ENCODE data around the gene ATP10A.

The ATP10A gene

GRCh38 chr15:25677719-25678499 lies 185.2 kb downstream of the ATP10A start:
- no peak for DNase-seq

- DNase-seq = no peak
Observed at GRCh38 chr15:25676070-25676469, 187.1 kb downstream of the ATP10A start.

GRCh38 chr15:25675396-25675795 lies 187.7 kb downstream of the ATP10A start:
- no peak for DNase-seq

GRCh38 chr15:25674913-25675312 lies 188.2 kb downstream of the ATP10A start:
- DNase-seq = no peak

- no peak for DNase-seq
Observed at GRCh38 chr15:25673972-25674371, 189.2 kb downstream of the ATP10A start.

GRCh38 chr15:25673351-25673750 lies 189.8 kb downstream of the ATP10A start:
- no peak for DNase-seq

GRCh38 chr15:25671132-25671531 lies 192.0 kb downstream of the ATP10A start:
- no peak for DNase-seq

- no peak for DNase-seq
Observed at GRCh38 chr15:25670621-25671020, 192.5 kb downstream of the ATP10A start.

GRCh38 chr15:25670025-25670554 lies 193.0 kb downstream of the ATP10A start:
- no peak for DNase-seq

- DNase-seq = no peak
Observed at GRCh38 chr15:25668901-25669300, 194.2 kb downstream of the ATP10A start.

GRCh38 chr15:25668236-25668795 lies 194.8 kb downstream of the ATP10A start:
- no peak for DNase-seq

- no peak for DNase-seq
Observed at GRCh38 chr15:25667829-25668228, 195.3 kb downstream of the ATP10A start.

GRCh38 chr15:25665913-25666312 lies 197.2 kb downstream of the ATP10A start:
- no peak for DNase-seq

- DNase-seq = no peak
Observed at GRCh38 chr15:25664761-25665160, 198.4 kb downstream of the ATP10A start.

GRCh38 chr15:25663515-25663914 lies 199.6 kb downstream of the ATP10A start:
- no peak for DNase-seq

- no peak for DNase-seq
Observed at GRCh38 chr15:25661898-25662297, 201.2 kb downstream of the ATP10A start.

- no peak for DNase-seq
Observed at GRCh38 chr15:25659251-25659650, 203.9 kb downstream of the ATP10A start.

GRCh38 chr15:25658560-25658959 lies 204.6 kb downstream of the ATP10A start:
- DNase-seq = no peak

GRCh38 chr15:25655207-25655948 lies 207.7 kb downstream of the ATP10A start:
- DNase-seq = no peak

- DNase-seq = no peak
Observed at GRCh38 chr15:25653371-25653770, 209.8 kb downstream of the ATP10A start.

- DNase-seq = no peak
Observed at GRCh38 chr15:25652704-25653103, 210.4 kb downstream of the ATP10A start.

- DNase-seq = no peak
Observed at GRCh38 chr15:25649390-25649789, 213.7 kb downstream of the ATP10A start.

GRCh38 chr15:25643120-25643519 lies 220.0 kb downstream of the ATP10A start:
- DNase-seq = no peak

GRCh38 chr15:25641762-25642161 lies 221.4 kb downstream of the ATP10A start:
- no peak for DNase-seq
